Measurements from ENCODE around the gene SLC29A2.

- TF ChIP-seq CTCF (IDR thresholded peaks at IDR 0.05) (no peak), EP300 (IDR thresholded peaks at IDR 0.05; ENCODE audit: low read depth) (no peak), POLR2AphosphoS5 (IDR thresholded peaks at IDR 0.05) (no peak)
Measured at GRCh38 chr11:66327171-66328030, 44.2 kb downstream of the SLC29A2 start.

Measured in transverse colon (tissue), 4 donors.